ENCODE measurements around the gene FSD2.
A peak's percentile ranks its signal among the peaks of the same experiment; 100 is the strongest.
"Not testable (repeated sequence)": the region's sequence is repeated elsewhere in the genome, so short reads cannot be mapped to it uniquely, and the experiment has no call there.

Gene FSD2

GRCh38 chr15:82789491-82789890, 16.4 kb downstream of the FSD2 start:
- DNase-seq: no peak

DNA sequence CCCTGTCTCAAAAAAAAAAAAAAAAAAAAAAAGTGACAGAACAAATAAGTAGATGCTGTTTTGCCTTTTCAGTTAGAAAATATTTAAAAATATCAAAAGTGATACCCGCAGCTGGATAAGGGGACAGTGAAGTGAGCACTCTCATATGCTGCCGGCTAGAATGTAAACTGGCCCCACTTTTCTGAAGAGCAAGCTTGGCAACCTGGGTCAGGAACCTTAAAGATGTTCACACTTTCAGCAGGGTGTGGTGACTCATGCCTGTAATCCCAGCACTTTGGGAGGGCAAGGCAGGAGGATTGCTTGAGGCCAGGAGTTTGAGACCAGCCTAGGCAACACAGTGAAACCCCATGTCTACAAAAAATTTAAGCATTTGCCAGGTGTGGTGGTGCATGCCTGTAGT, 17.4 kb downstream of the FSD2 start:
- no peak for DNase-seq

GRCh38 chr15:82781349-82781748, 24.5 kb downstream of the FSD2 start:
- no peak for DNase-seq

DNA sequence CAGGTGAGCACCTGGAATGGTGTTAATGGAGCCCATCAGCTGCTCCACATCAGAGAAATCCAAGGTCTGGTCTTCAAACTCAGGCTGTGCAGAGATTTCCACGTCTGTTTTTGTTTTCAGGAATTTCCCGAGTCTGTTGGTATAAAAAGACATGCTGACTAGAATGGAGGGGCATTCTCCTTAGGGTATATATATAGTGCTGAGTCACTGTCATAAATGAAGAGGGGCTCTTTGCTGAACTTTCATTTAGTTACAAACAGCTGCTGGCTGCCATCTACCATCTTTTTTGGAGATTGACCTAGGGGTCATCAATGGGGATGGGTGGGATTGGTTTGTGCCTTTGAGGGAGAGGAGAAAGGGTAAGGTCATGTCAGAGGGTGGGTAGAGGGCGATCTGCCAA, 27.1 kb downstream of the FSD2 start:
- DNase-seq: no peak

GRCh38 chr15:82774496-82774895, 31.4 kb downstream of the FSD2 start:
- no peak for DNase-seq

DNA sequence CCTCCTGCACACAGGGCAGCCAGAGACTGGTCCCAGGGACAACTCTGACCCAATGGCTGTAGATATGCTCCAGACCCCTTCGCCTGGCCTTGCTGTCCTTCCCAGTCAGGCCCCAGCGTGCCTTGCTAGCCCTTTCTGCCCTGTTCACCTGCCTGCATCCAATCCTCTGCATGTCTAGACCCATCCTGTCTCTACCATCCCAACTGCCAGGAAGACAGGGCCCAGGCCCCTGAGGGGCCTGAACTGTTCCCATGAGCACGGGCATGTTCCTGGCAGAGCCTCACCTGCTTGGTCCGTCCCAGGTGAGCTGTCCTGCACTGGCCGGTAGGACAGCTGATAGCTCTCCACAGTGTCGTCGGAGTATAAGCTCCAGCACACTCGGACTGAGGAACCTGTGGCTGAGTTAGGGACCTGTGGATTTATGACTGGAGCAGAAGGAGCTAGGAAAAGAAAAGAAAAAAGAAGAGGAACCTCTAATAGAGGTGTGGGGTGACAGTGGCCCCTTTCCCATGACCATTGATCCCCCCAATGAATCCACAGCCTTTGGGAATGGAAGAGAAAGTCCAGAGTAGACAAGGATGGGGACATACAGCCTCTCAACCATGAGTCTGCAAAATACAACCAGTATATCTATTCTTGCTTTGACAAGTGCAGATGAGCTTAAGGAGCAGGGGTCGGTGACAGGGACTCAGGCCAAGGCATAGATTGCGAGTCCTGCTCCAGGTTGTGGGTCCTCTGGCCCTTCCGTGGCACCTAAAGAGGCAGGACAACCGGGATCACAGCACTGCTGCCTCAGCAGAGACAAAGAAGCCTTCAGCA, 33.9 kb downstream of the FSD2 start:
- DNase-seq: no peak

- DNase-seq: no peak
These were observed 37.3 kb downstream of the FSD2 start for GRCh38 chr15:82768414-82769054.

DNA sequence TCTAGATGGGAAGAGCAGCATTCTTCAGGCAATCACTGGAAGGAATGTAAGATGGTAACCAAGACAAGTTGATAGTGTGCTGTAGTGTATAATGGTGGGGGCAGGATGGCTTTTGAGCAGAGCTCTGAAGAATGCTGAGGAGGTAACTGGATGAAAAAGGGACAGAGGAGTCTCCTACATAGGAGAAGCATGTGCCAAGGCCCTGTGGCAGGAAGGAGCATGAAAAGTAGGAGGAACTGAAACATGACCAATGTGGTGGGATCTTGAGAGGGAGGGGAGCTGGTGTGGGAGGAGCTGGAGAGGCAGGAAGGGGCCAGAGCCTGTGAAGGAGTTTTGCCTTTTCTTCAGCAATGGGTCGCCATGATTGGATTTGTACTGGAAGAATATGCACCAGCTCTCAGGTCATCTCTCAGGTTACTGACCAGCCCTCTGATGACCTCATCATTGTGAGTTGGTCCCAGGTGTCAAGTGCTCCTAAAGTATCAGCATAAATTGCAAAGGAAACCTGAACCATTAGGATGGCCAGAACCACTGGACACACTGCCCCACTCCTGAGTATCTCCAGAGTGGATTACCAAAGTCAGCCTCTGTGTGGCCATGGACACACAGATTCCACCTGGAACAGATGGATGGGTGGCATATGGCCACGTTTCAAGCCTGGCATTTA, 38.6 kb downstream of the FSD2 start:
- no peak for DNase-seq

GRCh38 chr15:82766201-82766600, 39.7 kb downstream of the FSD2 start:
- DNase-seq: not testable (repeated sequence)

DNA sequence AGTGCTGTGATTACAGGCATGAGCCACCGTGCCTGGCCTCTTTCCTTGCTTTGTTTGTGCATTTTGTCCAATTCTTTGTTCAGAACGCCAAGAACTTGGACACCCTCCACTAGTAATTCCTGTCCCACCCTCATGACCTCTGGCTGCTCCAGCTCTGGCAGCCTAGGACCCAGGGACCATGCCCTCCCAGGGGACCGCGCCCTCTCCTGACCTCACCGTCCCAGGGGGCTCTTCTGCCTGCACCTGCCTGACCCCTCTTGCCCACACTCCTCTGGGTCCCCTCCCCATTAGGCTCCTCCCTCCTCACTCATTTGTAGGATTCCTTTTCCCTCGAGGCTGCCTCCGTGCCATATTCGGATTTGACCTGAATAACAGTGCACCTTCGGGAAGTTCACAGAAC, 41.1 kb downstream of the FSD2 start:
- DNase-seq: no peak

- no peak for DNase-seq
These were observed 41.8 kb downstream of the FSD2 start for GRCh38 chr15:82764117-82764490.

GRCh38 chr15:82763361-82764116, 42.3 kb downstream of the FSD2 start:
- no peak for DNase-seq

DNA sequence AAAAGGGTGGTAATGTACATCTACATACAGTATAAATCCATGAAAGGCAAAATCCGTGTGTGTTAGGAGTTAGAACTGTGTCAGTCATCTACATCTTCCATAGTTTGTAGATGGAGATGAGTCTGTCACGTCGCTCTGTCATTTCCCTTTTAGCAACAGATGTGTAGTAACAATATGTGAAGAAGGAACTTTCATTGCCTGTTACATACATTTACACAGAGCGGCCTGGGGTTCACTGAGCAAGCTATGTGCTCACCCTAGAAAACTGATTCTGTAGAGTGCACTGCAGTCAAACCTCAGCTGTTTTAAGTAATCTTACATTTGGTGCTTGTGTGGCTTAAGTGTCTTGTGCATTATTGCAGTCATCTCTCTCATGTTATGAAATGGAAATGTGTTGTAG, 54.6 kb downstream of the FSD2 start:
- no peak for DNase-seq

DNA sequence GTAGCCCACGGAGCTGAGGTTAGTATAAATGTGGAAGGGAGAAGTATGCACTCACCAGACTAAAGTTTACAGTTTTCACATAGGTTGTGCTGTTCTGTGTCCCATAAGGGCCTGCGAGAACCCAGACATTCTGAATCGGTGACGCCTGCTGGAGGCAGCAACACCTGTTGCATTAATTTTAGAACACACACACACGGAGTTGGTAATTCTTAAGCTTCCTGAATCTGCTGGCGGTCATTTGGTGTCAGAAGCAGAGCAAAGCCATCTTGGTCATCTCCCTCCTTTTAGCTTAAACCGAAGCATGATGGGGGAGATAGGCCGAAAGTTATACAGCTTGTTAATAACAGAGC, 55.1 kb downstream of the FSD2 start:
- no peak for DNase-seq

GRCh38 chr15:82749951-82750830, 55.7 kb downstream of the FSD2 start:
- peak; percentile 83 for DNase-seq

- DNase-seq: no peak
These were observed 57.6 kb downstream of the FSD2 start for GRCh38 chr15:82748315-82748714.

- no peak for DNase-seq
These were observed 62.1 kb downstream of the FSD2 start for GRCh38 chr15:82743810-82744209.

GRCh38 chr15:82742134-82742533, 63.7 kb downstream of the FSD2 start:
- no peak for DNase-seq

- no peak for DNase-seq
These were observed 66.8 kb downstream of the FSD2 start for GRCh38 chr15:82739086-82739485.

DNA sequence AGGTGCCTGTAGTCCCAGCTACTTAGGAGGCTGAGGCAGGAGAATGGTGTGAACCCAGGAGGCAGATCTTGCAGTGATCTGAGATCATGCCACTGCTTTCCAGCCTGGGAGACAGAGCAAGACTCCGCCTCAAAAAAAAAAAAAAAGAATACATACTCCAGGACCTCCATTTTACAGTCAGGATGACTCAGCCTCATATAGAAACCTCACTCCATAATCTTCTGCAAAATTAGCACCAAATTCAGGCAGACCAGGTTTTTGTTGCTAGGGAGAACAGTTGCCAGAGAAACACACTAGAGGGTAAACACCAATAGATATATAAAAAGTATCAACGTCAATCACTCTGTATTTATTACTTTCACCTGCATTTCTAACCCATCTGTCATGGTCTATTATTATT, 67.9 kb downstream of the FSD2 start:
- no peak for DNase-seq

DNA sequence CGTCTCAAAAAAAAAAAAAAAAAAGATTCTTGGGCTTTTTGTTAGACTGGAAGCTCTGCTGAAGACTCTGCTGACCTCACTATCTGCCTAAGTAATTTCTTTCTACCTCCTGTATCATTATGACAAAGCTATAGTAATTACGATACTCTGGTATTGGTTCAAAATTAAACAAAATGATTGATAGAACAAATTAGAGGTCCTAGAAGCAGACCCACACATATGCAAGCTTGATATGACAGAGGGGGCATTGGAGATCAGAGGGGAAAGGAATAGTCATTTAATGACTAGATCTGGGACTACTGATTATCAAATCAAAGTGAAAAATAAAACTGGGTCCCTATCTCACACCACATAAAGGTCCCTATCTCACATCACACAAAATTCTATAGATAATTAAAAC, 74.3 kb downstream of the FSD2 start:
- DNase-seq: no peak

- no peak for DNase-seq
These were observed 75.8 kb downstream of the FSD2 start for GRCh38 chr15:82730022-82730530.
